GM18499 (cell line): Measurements from ENCODE around the gene SKAP1.

Experiments used
- ATAC-seq: cut with Tn5 transposase; IDR thresholded peaks from one replicate; pipeline ENCODE4 v1.9.1; 2021; ENCODE audit warnings: moderate number of reproducible peaks; ENCODE audit not compliant: insufficient read depth, unreplicated experiment

The SKAP1 gene

GRCh38 chr17:48101012-48101720, 328.8 kb downstream of the SKAP1 start, which contains the start of gene CBX1:
TSS of gene CBX1 (minus strand) at chr17:48101478. CDS start at chr17:48077004, 24,474 bp downstream.
- peak; percentile 66 for ATAC-seq

GRCh38 chr17:48100591-48101011, 329.4 kb downstream of the SKAP1 start:
- no peak for ATAC-seq

GRCh38 chr17:48100160-48100559, 329.9 kb downstream of the SKAP1 start:
- ATAC-seq, result no peak

GRCh38 chr17:48095611-48096010, 334.4 kb downstream of the SKAP1 start:
- ATAC-seq, result no peak

GRCh38 chr17:48093341-48094045, 336.5 kb downstream of the SKAP1 start:
- ATAC-seq, result no peak

- ATAC-seq, result no peak
Measured at GRCh38 chr17:48084932-48085331, 345.1 kb downstream of the SKAP1 start.
